ENCODE results near the gene PAQR4. TPM values are rescaled to one million over a fixed set of nuclear protein-coding genes. Genes with fewer than 3 reads are reported as not detected.
A peak's percentile ranks its signal among the peaks of the same experiment; 100 is the strongest.

PAQR4 gene
- total and polyA plus RNA-seq, 4 donors: 4.0 to 21.3 (median 13.1) TPM

DNA sequence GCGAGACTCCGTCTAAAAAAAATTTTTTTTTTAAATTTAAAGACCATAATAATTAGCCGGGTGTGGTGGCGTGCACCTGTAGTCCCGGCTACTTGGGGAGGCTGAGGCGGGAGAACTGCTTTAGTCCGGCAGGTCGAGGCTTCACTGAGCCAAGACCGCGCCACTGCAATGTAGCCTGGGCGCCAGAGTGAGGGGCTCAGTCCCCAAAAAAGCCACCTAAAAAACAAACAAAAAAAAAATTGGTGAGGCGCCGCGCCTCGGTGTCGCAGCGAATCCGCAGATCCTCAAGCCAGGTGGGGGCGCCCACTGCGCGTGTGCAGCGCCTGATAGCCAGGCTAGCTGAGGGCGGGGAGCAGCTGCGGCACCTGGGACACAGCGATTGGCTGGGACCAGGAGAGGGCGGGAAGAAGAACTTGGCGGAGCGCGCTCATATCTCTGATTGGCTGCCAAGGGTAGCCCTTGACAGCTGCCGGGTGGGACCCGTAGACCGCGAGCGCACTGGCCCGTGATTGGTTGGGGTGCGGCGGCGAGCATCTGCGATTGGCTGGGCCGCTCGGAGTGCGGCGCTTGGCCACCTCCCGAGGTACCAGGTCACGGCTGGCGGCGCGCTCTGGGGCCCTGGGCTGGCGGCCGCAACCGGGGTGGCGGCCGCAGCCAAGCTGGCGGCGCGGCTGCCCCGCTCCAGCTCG lies 34.6 kb downstream of the PAQR4 start:
- Histone ChIP-seq H3K9me3 (ENCODE audit: control insufficient read depth in 4 of 4, insufficient read depth in 3 of 4, low read length in 3 of 4) (no peaks in the 10 kb centered on the region), H3K27me3 (ENCODE audit: control insufficient read depth in 3 of 3, insufficient read depth in 3 of 3, low read length in 2 of 3) (peaks cover 0 to 28% (median 10%) of the 10 kb centered on the region in 3 donors), H3K9ac (ENCODE audit: insufficient read depth in 1 of 2, low read length in 2 of 2) (no peak overlapping the region), H3K36me3 (ENCODE audit: control insufficient read depth in 4 of 4, insufficient read depth in 4 of 4, low read length in 4 of 4) (no peaks in the 10 kb centered on the region), H3K27ac (ENCODE audit: low read depth in 1 of 2, low read length in 1 of 2) (peak overlapping the region in 1 of 2 donors; percentile 78), H3K4me3 (no peak overlapping the region), H3K4me1 (ENCODE audit: control insufficient read depth in 5 of 5, insufficient read depth in 5 of 5, low read length in 5 of 5) (peaks cover 0 to 16% (median 2%) of the 10 kb centered on the region in 5 donors)
- peak; percentile 98 for ATAC-seq (ENCODE audit: insufficient read depth, low FRiP score)
- 8 to 12% methylated on average over 39 to 58 of the region's 58 CpGs for WGBS, 2 donors
- TF ChIP-seq, protein P1, sequence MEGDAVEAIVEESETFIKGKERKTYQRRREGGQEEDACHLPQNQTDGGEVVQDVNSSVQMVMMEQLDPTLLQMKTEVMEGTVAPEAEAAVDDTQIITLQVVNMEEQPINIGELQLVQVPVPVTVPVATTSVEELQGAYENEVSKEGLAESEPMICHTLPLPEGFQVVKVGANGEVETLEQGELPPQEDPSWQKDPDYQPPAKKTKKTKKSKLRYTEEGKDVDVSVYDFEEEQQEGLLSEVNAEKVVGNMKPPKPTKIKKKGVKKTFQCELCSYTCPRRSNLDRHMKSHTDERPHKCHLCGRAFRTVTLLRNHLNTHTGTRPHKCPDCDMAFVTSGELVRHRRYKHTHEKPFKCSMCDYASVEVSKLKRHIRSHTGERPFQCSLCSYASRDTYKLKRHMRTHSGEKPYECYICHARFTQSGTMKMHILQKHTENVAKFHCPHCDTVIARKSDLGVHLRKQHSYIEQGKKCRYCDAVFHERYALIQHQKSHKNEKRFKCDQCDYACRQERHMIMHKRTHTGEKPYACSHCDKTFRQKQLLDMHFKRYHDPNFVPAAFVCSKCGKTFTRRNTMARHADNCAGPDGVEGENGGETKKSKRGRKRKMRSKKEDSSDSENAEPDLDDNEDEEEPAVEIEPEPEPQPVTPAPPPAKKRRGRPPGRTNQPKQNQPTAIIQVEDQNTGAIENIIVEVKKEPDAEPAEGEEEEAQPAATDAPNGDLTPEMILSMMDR (IDR thresholded peaks at IDR 0.05; ENCODE audit: control extremely low read depth, extremely low read depth): peak; percentile 88
- DNase-seq: peak; percentile 96 to 98 (median 97)

DNA sequence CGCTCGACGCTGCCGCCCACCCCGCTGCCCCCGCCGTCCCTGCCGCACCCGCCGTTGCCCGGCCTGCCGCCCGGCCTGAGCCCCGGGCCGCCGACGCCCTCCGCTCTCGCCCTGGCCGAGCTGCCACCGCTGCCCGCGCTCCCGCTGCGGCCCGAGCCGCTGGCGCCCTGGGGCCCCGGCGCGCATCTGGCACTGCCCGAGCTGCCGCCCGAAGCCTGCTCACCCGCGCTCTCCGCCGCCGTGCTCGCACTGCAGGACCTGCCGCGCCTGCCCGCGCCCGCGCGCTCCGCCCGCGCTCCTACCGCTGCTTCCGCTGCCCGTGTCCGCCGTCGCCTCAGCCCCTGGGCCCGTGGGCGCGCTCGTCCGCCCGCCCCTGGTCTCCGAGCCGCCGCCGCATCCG lies 35.2 kb downstream of the PAQR4 start:
- Histone ChIP-seq H3K9ac (ENCODE audit: insufficient read depth in 1 of 2, low read length in 2 of 2) (no peak overlapping the region), H3K27ac (ENCODE audit: low read depth in 1 of 2, low read length in 1 of 2) (peak overlapping the region; percentile 46 to 78), H3K4me1 (ENCODE audit: control insufficient read depth in 5 of 5, insufficient read depth in 5 of 5, low read length in 5 of 5) (peaks cover 0 to 16% (median 2%) of the 10 kb centered on the region in 5 donors), H3K36me3 (ENCODE audit: control insufficient read depth in 4 of 4, insufficient read depth in 4 of 4, low read length in 4 of 4) (no peaks in the 10 kb centered on the region), H3K9me3 (ENCODE audit: control insufficient read depth in 4 of 4, insufficient read depth in 3 of 4, low read length in 3 of 4) (no peaks in the 10 kb centered on the region), H3K4me3 (peak overlapping the region; percentile 30), H3K27me3 (ENCODE audit: control insufficient read depth in 3 of 3, insufficient read depth in 3 of 3, low read length in 2 of 3) (peaks cover 0 to 30% (median 10%) of the 10 kb centered on the region in 3 donors)
- no peak for ATAC-seq (ENCODE audit: insufficient read depth, low FRiP score)
- 0% methylated on average over 13 to 65 of the region's 67 CpGs for WGBS, 2 donors
- TF ChIP-seq, protein P1 (IDR thresholded peaks at IDR 0.05; ENCODE audit: control extremely low read depth, extremely low read depth): no peak
- no peak for DNase-seq

DNA sequence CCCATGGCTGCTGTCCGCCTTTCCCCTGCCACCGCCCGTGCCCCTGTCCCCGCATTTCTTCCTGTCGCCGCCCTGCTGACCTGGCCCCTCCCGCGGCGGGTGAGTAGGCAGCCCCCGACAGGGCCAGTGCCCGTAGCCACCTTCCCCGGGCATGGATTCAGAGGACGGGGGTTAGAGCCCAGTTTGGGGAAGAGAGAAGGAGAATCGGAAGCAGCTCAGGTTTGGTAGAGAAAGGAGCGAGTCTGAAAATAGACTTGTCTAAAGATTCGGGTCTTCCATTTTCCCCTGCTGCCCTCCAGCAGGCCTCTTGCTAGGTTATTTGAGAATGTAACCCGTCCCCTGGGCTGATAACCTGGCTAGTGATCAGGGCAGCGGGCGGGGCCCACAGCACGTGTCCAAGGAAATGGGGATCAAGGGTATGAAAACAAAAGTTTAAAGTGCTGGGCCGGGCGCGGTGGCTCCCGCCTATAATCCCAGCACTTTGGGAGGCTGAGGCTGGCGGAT lies 35.7 kb downstream of the PAQR4 start:
- no peak for ATAC-seq (ENCODE audit: insufficient read depth, low FRiP score)

More for the DNA sequence above, 35.7 kb downstream of the PAQR4 start:
- TF ChIP-seq, protein P1 (IDR thresholded peaks at IDR 0.05; ENCODE audit: control extremely low read depth, extremely low read depth): no peak
- Histone ChIP-seq H3K36me3 (ENCODE audit: control insufficient read depth in 4 of 4, insufficient read depth in 4 of 4, low read length in 4 of 4) (no peaks in the 10 kb centered on the region), H3K27me3 (ENCODE audit: control insufficient read depth in 3 of 3, insufficient read depth in 3 of 3, low read length in 2 of 3) (peaks cover 0 to 30% (median 10%) of the 10 kb centered on the region in 3 donors), H3K9ac (ENCODE audit: insufficient read depth in 1 of 2, low read length in 2 of 2) (no peak overlapping the region), H3K27ac (ENCODE audit: low read depth in 1 of 2, low read length in 1 of 2) (peak overlapping the region; percentile 60 to 83), H3K9me3 (ENCODE audit: control insufficient read depth in 4 of 4, insufficient read depth in 3 of 4, low read length in 3 of 4) (no peaks in the 10 kb centered on the region), H3K4me3 (no peak overlapping the region), H3K4me1 (ENCODE audit: control insufficient read depth in 5 of 5, insufficient read depth in 5 of 5, low read length in 5 of 5) (peaks cover 0 to 18% (median 2%) of the 10 kb centered on the region in 5 donors)
- 9 to 13% methylated on average over 22 to 25 of the region's 25 CpGs for WGBS, 2 donors
- DNase-seq: no peak
